ENCODE results near the gene IFNA7. TPM values are rescaled to one million over a fixed set of nuclear protein-coding genes. Genes with fewer than 3 reads are reported as not detected.
"Not testable (repeated sequence)": the region's sequence is repeated elsewhere in the genome, so short reads cannot be mapped to it uniquely, and the experiment has no call there.

Gene IFNA7
- total RNA-seq, 1 experiment from 2014 or later, result not detected

GRCh38 chr9:21194867-21195776 is 6.9 kb downstream of the IFNA7 start:
- DNase-seq (ENCODE audit: low read depth), result peak; percentile 17
- in situ Hi-C loops (cut with HindIII; ENCODE audit: low pct_unique_long_range_greater_than_20kb, low sequenced_read_pairs), result not testable (repeated sequence)

- DNase-seq (ENCODE audit: low read depth); in situ Hi-C loops (cut with HindIII; ENCODE audit: low pct_unique_long_range_greater_than_20kb, low sequenced_read_pairs): not testable (repeated sequence)
Measured at GRCh38 chr9:21187487-21187886, 14.5 kb downstream of the IFNA7 start, which contains the start of gene IFNA4. IFNA4 (minus strand) TSS chr9:21187587; CDS start chr9:21187531, 56 bp downstream.

- in situ Hi-C loops (cut with HindIII; ENCODE audit: low pct_unique_long_range_greater_than_20kb, low sequenced_read_pairs), result not testable (repeated sequence)
- DNase-seq (ENCODE audit: low read depth), result peak; percentile 3
Measured at GRCh38 chr9:21182810-21183736, 18.9 kb downstream of the IFNA7 start.

- in situ Hi-C loops (cut with HindIII; ENCODE audit: low pct_unique_long_range_greater_than_20kb, low sequenced_read_pairs), result no loop called here
- no peak for DNase-seq (ENCODE audit: low read depth)
Measured at GRCh38 chr9:21174671-21175070, 27.3 kb downstream of the IFNA7 start.

GRCh38 chr9:21172156-21172555 is 29.8 kb downstream of the IFNA7 start:
- in situ Hi-C loops (cut with HindIII; ENCODE audit: low pct_unique_long_range_greater_than_20kb, low sequenced_read_pairs), result no loop called here
- DNase-seq (ENCODE audit: low read depth), result no peak

GRCh38 chr9:21171351-21171750 is 30.7 kb downstream of the IFNA7 start:
- in situ Hi-C loops (cut with HindIII; ENCODE audit: low pct_unique_long_range_greater_than_20kb, low sequenced_read_pairs), result no loop called here
- no peak for DNase-seq (ENCODE audit: low read depth)

GRCh38 chr9:21166560-21166959 is 35.4 kb downstream of the IFNA7 start, which contains the start of gene IFNA21:
IFNA21 (minus strand) TSS chr9:21166660; CDS start chr9:21166612, 48 bp downstream.
- DNase-seq (ENCODE audit: low read depth); in situ Hi-C loops (cut with HindIII; ENCODE audit: low pct_unique_long_range_greater_than_20kb, low sequenced_read_pairs): not testable (repeated sequence)

- in situ Hi-C loops (cut with HindIII; ENCODE audit: low pct_unique_long_range_greater_than_20kb, low sequenced_read_pairs), result no loop called here
- DNase-seq (ENCODE audit: low read depth), result no peak
Measured at GRCh38 chr9:21165516-21165915, 36.5 kb downstream of the IFNA7 start.

GRCh38 chr9:21160178-21160577 is 41.8 kb downstream of the IFNA7 start:
- no peak for DNase-seq (ENCODE audit: low read depth)
- in situ Hi-C loops (cut with HindIII; ENCODE audit: low pct_unique_long_range_greater_than_20kb, low sequenced_read_pairs), result no loop called here

- in situ Hi-C loops (cut with HindIII; ENCODE audit: low pct_unique_long_range_greater_than_20kb, low sequenced_read_pairs), result no loop called here
- no peak for DNase-seq (ENCODE audit: low read depth)
Measured at GRCh38 chr9:21155501-21155900, 46.5 kb downstream of the IFNA7 start.

GRCh38 chr9:21154018-21154608 is 47.9 kb downstream of the IFNA7 start:
- DNase-seq (ENCODE audit: low read depth), result peak; percentile 14
- in situ Hi-C loops (cut with HindIII; ENCODE audit: low pct_unique_long_range_greater_than_20kb, low sequenced_read_pairs), result no loop called here

GRCh38 chr9:21153336-21154017 is 48.5 kb downstream of the IFNA7 start:
- in situ Hi-C loops (cut with HindIII; ENCODE audit: low pct_unique_long_range_greater_than_20kb, low sequenced_read_pairs), result no loop called here
- peak; percentile 9 for DNase-seq (ENCODE audit: low read depth)

Other genes starting within 250 kb of the IFNA7 start
- gene HACD4, start 170.6 kb downstream of the IFNA7 start, total RNA-seq (2014; rRNA removed; shearing (Covaris generic); ENCODE audit: low replicate concordance), result 2.2 and 8.1 TPM in 2 replicates
- not detected in 2 replicates for gene IFNB1, start 124.3 kb downstream of the IFNA7 start, total RNA-seq (2014; rRNA removed; shearing (Covaris generic); ENCODE audit: low replicate concordance)
- gene IFNW1, start 60.4 kb downstream of the IFNA7 start, total RNA-seq (2014; rRNA removed; shearing (Covaris generic); ENCODE audit: low replicate concordance), result not detected in 2 replicates
- not detected in 2 replicates for gene IFNA21, start 35.5 kb downstream of the IFNA7 start, total RNA-seq (2014; rRNA removed; shearing (Covaris generic); ENCODE audit: low replicate concordance)
- not detected in 2 replicates for gene IFNA4, start 14.6 kb downstream of the IFNA7 start, total RNA-seq (2014; rRNA removed; shearing (Covaris generic); ENCODE audit: low replicate concordance)
- gene IFNA10, start 4.9 kb upstream of the IFNA7 start, total RNA-seq (2014; rRNA removed; shearing (Covaris generic); ENCODE audit: low replicate concordance), result not detected in 2 replicates
- not detected in 2 replicates for gene IFNA16, start 15.1 kb upstream of the IFNA7 start, total RNA-seq (2014; rRNA removed; shearing (Covaris generic); ENCODE audit: low replicate concordance)
- not detected in 2 replicates for gene IFNA17, start 26.0 kb upstream of the IFNA7 start, total RNA-seq (2014; rRNA removed; shearing (Covaris generic); ENCODE audit: low replicate concordance)
- not detected in 2 replicates for gene IFNA14, start 37.8 kb upstream of the IFNA7 start, total RNA-seq (2014; rRNA removed; shearing (Covaris generic); ENCODE audit: low replicate concordance)
- not detected in 2 replicates for gene IFNA5, start 103.1 kb upstream of the IFNA7 start, total RNA-seq (2014; rRNA removed; shearing (Covaris generic); ENCODE audit: low replicate concordance)
- gene KLHL9, start 133.2 kb upstream of the IFNA7 start, total RNA-seq (2014; rRNA removed; shearing (Covaris generic); ENCODE audit: low replicate concordance), result 2.5 and 4.3 TPM in 2 replicates
- gene IFNA6, start 148.7 kb upstream of the IFNA7 start, total RNA-seq (2014; rRNA removed; shearing (Covaris generic); ENCODE audit: low replicate concordance), result not detected in 2 replicates
- gene IFNA13, start 165.9 kb upstream of the IFNA7 start, total RNA-seq (2014; rRNA removed; shearing (Covaris generic); ENCODE audit: low replicate concordance), result not detected in 2 replicates
- not detected in 2 replicates for gene IFNA2, start 183.2 kb upstream of the IFNA7 start, total RNA-seq (2014; rRNA removed; shearing (Covaris generic); ENCODE audit: low replicate concordance)
- not detected in 2 replicates for gene IFNA8, start 206.9 kb upstream of the IFNA7 start, total RNA-seq (2014; rRNA removed; shearing (Covaris generic); ENCODE audit: low replicate concordance)
- not detected in 2 replicates for gene IFNA1, start 238.2 kb upstream of the IFNA7 start, total RNA-seq (2014; rRNA removed; shearing (Covaris generic); ENCODE audit: low replicate concordance)

Measured in Caki2 (cell line).